ENCODE measurements around the gene HOXC6. TPM values are rescaled to one million over a fixed set of nuclear protein-coding genes. Genes with fewer than 3 reads are reported as not detected.

HOXC6 gene
- total RNA-seq, 4 donors from 2014 or later, result 0.21 to 1.1 (median 0.30) TPM; not detected in 1

GRCh38 chr12:54048406-54049093 is 20.3 kb downstream of the HOXC6 start:
- H3K27ac ChIP-seq, result peak overlapping the region in 3 of 4 donors; percentile 8 to 96 (median 85)
- H3K4me3 ChIP-seq, result peak overlapping the region in 2 of 4 donors; percentile 46 to 51
- peaks cover 0 to 87% (median 2%) of the 10 kb centered on the region in 4 donors for H3K27me3 ChIP-seq
- no peak for DNase-seq
- no peak for TF ChIP-seq POLR2A (IDR thresholded peaks at IDR 0.05)
- TF ChIP-seq, protein P1, sequence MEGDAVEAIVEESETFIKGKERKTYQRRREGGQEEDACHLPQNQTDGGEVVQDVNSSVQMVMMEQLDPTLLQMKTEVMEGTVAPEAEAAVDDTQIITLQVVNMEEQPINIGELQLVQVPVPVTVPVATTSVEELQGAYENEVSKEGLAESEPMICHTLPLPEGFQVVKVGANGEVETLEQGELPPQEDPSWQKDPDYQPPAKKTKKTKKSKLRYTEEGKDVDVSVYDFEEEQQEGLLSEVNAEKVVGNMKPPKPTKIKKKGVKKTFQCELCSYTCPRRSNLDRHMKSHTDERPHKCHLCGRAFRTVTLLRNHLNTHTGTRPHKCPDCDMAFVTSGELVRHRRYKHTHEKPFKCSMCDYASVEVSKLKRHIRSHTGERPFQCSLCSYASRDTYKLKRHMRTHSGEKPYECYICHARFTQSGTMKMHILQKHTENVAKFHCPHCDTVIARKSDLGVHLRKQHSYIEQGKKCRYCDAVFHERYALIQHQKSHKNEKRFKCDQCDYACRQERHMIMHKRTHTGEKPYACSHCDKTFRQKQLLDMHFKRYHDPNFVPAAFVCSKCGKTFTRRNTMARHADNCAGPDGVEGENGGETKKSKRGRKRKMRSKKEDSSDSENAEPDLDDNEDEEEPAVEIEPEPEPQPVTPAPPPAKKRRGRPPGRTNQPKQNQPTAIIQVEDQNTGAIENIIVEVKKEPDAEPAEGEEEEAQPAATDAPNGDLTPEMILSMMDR (IDR thresholded peaks at IDR 0.05), result no peak
- H3K9me3 ChIP-seq, result no peaks in the 10 kb centered on the region
- peaks cover 14 to 98% (median 22%) of the 10 kb centered on the region in 3 donors for H3K4me1 ChIP-seq
- intact Hi-C loops (cut with DNase I), result no loop called here
- H3K36me3 ChIP-seq, result no peaks in the 10 kb centered on the region
- 43 to 61% methylated on average over 3 of the region's 3 CpGs for WGBS, 2 donors

GRCh38 chr12:54049108-54049507 is 20.9 kb downstream of the HOXC6 start:
- H3K4me3 ChIP-seq, result no peak overlapping the region
- intact Hi-C loops (cut with DNase I), result no loop called here
- peaks cover 14 to 95% (median 22%) of the 10 kb centered on the region in 3 donors for H3K4me1 ChIP-seq
- TF ChIP-seq, protein P1 (IDR thresholded peaks at IDR 0.05), result no peak
- TF ChIP-seq POLR2A (IDR thresholded peaks at IDR 0.05), result no peak
- peak overlapping the region in 3 of 4 donors; percentile 8 to 96 (median 85) for H3K27ac ChIP-seq
- WGBS, 2 donors, result 41 to 49% methylated on average over 6 of the region's 6 CpGs
- no peak for DNase-seq
- no peaks in the 10 kb centered on the region for H3K36me3 ChIP-seq
- H3K9me3 ChIP-seq, result no peaks in the 10 kb centered on the region
- H3K27me3 ChIP-seq, result peaks cover 0 to 91% (median 2%) of the 10 kb centered on the region in 4 donors

DNA sequence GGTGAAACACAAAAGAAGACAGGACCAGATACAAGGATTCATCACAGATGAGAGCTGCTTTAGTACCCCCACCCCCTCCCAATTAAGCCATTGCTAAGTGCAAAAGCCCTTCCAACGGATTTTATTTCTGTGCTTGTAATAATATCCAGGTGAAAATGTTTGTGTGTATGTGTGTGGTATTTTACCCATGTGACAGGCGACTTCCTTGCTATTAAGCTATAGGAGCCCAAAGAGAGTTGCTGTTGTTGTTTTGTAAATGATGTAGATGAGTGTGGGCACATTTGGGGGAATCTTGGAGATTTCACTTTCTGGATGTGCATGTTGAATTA is 22.2 kb downstream of the HOXC6 start:
- Histone ChIP-seq H3K27ac (peak overlapping the region; percentile 56 to 96 (median 90)), H3K4me1 (peaks cover 14 to 95% (median 22%) of the 10 kb centered on the region in 3 donors), H3K4me3 (peak overlapping the region in 3 of 4 donors; percentile 22 to 49 (median 27)), H3K27me3 (peaks cover 0 to 89% (median 2%) of the 10 kb centered on the region in 4 donors), H3K9me3 (no peaks in the 10 kb centered on the region), H3K36me3 (no peaks in the 10 kb centered on the region)
- intact Hi-C loops (cut with DNase I), result no loop called here
- no peak for TF ChIP-seq POLR2A (IDR thresholded peaks at IDR 0.05)
- TF ChIP-seq, protein P1 (IDR thresholded peaks at IDR 0.05), result no peak
- WGBS, 2 donors, result 20 to 47% methylated on average over 2 of the region's 2 CpGs
- no peak for DNase-seq

DNA sequence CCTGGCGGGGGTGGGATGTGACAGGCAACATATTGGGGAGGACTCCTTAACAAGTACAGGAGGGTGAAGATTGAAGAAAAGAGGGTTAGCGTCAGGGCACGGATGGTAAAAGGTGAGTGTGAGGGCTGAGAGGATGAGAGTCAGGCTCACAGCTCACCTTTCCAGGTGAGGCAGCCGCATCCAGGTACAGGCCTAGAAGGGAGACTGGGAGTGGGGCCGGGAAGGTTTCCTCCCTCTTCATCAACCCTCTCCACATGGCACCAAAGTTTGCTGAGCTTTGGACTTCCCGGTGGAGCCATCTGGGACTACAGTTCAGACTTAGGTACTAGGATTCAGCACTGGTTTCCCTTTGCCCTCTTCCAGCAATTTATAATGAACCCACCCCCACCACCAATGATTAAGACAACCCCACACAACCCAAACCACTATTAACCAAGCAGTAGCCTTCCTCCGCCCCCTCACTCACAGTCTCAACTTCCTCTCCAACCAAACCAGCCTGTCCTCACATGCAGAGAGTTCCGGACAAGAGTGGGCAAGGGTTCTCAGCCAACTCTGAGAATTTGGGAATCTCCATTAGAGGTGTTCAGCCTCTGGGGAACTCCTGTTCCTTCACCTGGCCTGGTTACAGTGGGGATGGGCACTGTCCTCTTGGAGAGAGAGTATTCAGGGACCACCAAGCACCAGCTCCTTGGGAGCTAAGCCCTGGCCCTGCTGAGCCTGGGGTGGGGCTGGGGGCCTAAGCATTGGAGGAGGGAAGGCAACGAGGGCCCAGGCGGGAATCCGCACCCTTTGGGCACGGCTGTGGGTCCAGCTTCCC is 23.0 kb downstream of the HOXC6 start:
- WGBS, 2 donors, result 37 to 38% methylated on average over 10 to 12 of the region's 12 CpGs
- H3K27ac ChIP-seq, result peak overlapping the region; percentile 84 to 96 (median 90)
- no peak for DNase-seq

More for the DNA sequence above, 23.0 kb downstream of the HOXC6 start:
- Histone ChIP-seq H3K27me3 (peaks cover 0 to 82% (median 2%) of the 10 kb centered on the region in 4 donors), H3K4me3 (peak overlapping the region in 2 of 4 donors; percentile 27 to 76), H3K4me1 (peaks cover 14 to 95% (median 22%) of the 10 kb centered on the region in 3 donors), H3K9me3 (no peaks in the 10 kb centered on the region), H3K36me3 (no peaks in the 10 kb centered on the region)
- intact Hi-C loops (cut with DNase I), result no loop called here
- TF ChIP-seq, protein P1 (IDR thresholded peaks at IDR 0.05), result no peak
- no peak for TF ChIP-seq POLR2A (IDR thresholded peaks at IDR 0.05)

All from esophagus squamous epithelium (tissue), 5 donors.